ENCODE data around the gene PTCHD4.

The PTCHD4 gene

DNA sequence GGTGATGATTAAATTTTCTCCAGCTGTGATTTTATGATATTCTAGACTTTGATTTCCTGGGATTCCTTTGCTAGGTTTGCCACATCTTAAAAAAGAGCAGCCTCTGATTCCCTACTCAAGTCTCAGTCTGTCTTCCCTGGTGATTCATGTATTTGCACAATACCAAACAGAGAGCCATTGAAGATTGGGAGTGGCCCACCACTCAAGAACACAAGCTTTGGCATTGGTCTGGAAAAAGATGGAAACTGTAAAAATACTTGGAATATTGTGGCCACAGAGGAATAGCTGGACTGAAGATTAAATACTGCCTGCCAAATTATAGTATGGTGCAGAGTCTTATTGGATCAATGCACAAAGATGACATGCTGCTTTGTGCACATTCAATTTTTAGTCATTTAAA lies 32.9 kb downstream of the PTCHD4 start:
- Mint-ChIP-seq H3K4me1 (peaks cover 6% of the 10 kb centered on the region), H3K36me3 (ENCODE audit: low read depth) (peaks cover 8% of the 10 kb centered on the region), H3K27ac (no peak overlapping the region), H3K27me3 (ENCODE audit: low read depth, poor library complexity) (no peaks in the 10 kb centered on the region), H3K4me3 (no peak overlapping the region), H3K9me3 (peaks cover 9% of the 10 kb centered on the region)
- DNase-seq: no peak
- no peak for TF ChIP-seq CTCF (IDR thresholded peaks at IDR 0.05)

- no peak overlapping the region for H3K27ac Mint-ChIP-seq
- peaks cover 9% of the 10 kb centered on the region for H3K27me3 Mint-ChIP-seq (ENCODE audit: low read depth, poor library complexity)
- H3K36me3 Mint-ChIP-seq (ENCODE audit: low read depth): peaks cover 8% of the 10 kb centered on the region
- H3K4me1 Mint-ChIP-seq: peaks cover 6% of the 10 kb centered on the region
- no peak for DNase-seq
- no peak overlapping the region for H3K4me3 Mint-ChIP-seq
- no peak for TF ChIP-seq CTCF (IDR thresholded peaks at IDR 0.05)
- peaks cover 9% of the 10 kb centered on the region for H3K9me3 Mint-ChIP-seq
These were observed 35.8 kb downstream of the PTCHD4 start for GRCh38 chr6:48075181-48075580.

- Mint-ChIP-seq H3K27me3 (ENCODE audit: low read depth, poor library complexity) (peaks cover 19% of the 10 kb centered on the region), H3K4me3 (no peak overlapping the region), H3K4me1 (peaks cover 11% of the 10 kb centered on the region), H3K27ac (no peak overlapping the region), H3K9me3 (peaks cover 9% of the 10 kb centered on the region), H3K36me3 (ENCODE audit: low read depth) (peaks cover 8% of the 10 kb centered on the region)
- no peak for TF ChIP-seq CTCF (IDR thresholded peaks at IDR 0.05)
- no peak for DNase-seq
These were observed 36.8 kb downstream of the PTCHD4 start for GRCh38 chr6:48073976-48074767.

DNA sequence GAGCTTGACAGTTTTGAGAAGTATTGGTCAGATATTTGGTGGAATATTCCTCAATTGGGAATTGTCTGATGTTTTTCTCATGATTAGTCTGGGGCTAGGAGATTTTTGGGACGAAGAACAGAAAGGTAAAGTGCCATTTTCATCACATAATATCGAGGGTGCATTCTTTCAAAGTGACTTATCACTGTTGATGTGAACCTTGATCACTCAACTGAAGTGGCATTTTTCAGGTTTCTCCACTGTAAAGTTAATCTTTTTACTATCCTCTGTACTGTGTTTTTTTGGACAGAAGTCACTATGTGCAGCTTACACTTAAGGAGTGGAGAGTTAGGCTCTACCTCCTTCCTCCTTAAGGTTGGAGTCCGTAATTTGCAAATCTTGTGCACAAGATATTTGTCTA lies 39.2 kb downstream of the PTCHD4 start:
- no peak overlapping the region for H3K27ac Mint-ChIP-seq
- TF ChIP-seq CTCF (IDR thresholded peaks at IDR 0.05): no peak
- H3K36me3 Mint-ChIP-seq (ENCODE audit: low read depth): no peaks in the 10 kb centered on the region
- no peak for DNase-seq
- H3K27me3 Mint-ChIP-seq (ENCODE audit: low read depth, poor library complexity): peaks cover 42% of the 10 kb centered on the region
- no peak overlapping the region for H3K4me3 Mint-ChIP-seq
- peaks cover 28% of the 10 kb centered on the region for H3K4me1 Mint-ChIP-seq
- H3K9me3 Mint-ChIP-seq: no peaks in the 10 kb centered on the region

DNA sequence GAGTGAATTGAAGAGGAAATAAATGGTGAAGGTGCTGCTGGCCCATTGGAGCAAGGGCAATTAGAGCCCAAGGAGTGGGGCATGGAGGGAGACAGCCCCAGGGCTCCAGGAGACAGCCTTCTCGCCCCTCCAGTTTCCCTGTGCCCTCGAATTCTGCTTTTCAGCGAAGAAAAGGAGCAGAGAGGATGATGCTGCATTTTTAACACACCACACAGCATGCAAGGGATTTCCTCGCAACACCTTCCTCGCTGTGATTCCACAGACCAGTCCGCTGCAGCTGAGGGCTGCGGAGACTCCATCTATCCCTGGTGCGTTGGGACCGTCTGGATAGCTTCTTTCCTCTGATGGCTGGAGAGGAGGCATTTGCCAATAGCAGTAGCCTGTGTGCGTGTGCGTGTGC lies 41.7 kb downstream of the PTCHD4 start:
- Mint-ChIP-seq H3K27ac (no peak overlapping the region), H3K4me3 (peak overlapping the region; percentile 82), H3K4me1 (peaks cover 26% of the 10 kb centered on the region), H3K36me3 (ENCODE audit: low read depth) (no peaks in the 10 kb centered on the region), H3K27me3 (ENCODE audit: low read depth, poor library complexity) (peaks cover 52% of the 10 kb centered on the region), H3K9me3 (no peaks in the 10 kb centered on the region)
- peak; percentile 7 for DNase-seq
- no peak for TF ChIP-seq CTCF (IDR thresholded peaks at IDR 0.05)
